Measurements from ENCODE around the gene IGSF8.
A peak's percentile ranks its signal among the peaks of the same experiment; 100 is the strongest.

IGSF8 gene

DNA sequence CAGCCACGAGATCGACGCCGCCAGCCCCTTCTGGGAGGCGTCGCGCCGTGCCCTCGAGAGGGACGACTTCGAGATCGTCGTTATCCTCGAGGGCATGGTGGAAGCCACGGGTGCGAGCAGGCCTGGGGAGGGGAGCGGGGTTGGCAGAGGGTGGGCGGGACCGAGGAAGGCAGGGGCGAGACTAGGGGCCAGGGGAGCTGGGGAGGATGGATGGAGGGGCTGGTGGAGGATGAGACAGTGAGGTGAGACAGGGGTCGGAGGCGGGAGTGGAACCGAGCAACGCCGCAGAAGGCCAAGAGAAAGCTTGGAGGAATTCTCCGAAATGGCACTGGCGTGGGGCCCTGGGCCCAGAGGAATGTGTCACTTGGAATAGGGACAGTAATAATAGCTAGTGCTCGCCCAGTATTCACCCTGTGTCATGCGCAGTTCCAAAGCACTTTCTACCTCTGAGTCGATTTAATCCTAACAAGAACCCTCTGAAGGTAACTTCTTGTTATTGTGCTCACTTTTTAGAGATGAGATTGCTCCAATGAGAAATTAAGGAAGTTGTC, 13.6 kb downstream of the IGSF8 start:
- no peak for DNase-seq (ENCODE audit: low spot score)
- TF ChIP-seq, protein P1, sequence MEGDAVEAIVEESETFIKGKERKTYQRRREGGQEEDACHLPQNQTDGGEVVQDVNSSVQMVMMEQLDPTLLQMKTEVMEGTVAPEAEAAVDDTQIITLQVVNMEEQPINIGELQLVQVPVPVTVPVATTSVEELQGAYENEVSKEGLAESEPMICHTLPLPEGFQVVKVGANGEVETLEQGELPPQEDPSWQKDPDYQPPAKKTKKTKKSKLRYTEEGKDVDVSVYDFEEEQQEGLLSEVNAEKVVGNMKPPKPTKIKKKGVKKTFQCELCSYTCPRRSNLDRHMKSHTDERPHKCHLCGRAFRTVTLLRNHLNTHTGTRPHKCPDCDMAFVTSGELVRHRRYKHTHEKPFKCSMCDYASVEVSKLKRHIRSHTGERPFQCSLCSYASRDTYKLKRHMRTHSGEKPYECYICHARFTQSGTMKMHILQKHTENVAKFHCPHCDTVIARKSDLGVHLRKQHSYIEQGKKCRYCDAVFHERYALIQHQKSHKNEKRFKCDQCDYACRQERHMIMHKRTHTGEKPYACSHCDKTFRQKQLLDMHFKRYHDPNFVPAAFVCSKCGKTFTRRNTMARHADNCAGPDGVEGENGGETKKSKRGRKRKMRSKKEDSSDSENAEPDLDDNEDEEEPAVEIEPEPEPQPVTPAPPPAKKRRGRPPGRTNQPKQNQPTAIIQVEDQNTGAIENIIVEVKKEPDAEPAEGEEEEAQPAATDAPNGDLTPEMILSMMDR (IDR thresholded peaks at IDR 0.05; ENCODE audit: extremely low read depth, missing control alignments) = no peak

GRCh38 chr1:160083968-160084770, 14.2 kb downstream of the IGSF8 start:
- peak; percentile 91 for DNase-seq (ENCODE audit: low spot score)
- TF ChIP-seq, protein P1 (IDR thresholded peaks at IDR 0.05; ENCODE audit: extremely low read depth, missing control alignments) = peak; percentile 96

GRCh38 chr1:160082926-160083325, 15.5 kb downstream of the IGSF8 start:
- TF ChIP-seq, protein P1 (IDR thresholded peaks at IDR 0.05; ENCODE audit: extremely low read depth, missing control alignments) = no peak
- no peak for DNase-seq (ENCODE audit: low spot score)

DNA sequence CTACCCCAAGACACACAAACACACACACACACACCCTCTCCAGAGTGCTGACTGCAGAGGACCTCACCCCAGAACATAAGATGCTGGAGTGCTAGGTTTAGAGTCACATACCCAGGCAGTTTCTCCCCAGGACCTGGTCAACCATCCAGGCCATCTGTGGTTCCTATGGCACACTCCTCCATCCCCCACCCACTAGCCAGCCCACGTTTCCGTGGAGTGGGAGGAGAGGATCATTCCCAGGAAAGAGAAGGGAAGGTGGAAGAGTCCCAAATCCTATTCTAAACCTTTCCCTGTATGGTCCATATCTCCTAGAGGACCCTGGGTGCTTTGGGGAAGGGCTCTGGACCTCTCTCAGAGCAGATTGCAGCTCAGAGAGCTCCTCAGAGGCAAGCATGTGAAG, 15.9 kb downstream of the IGSF8 start:
- TF ChIP-seq, protein P1 (IDR thresholded peaks at IDR 0.05; ENCODE audit: extremely low read depth, missing control alignments) = no peak
- DNase-seq (ENCODE audit: low spot score) = no peak

GRCh38 chr1:160081261-160081936, 17.0 kb downstream of the IGSF8 start, which contains the start of gene KCNJ9:
KCNJ9 (plus strand) TSS chr1:160081538; CDS start chr1:160084031, 2,493 bp downstream.
- TF ChIP-seq, protein P1 (IDR thresholded peaks at IDR 0.05; ENCODE audit: extremely low read depth, missing control alignments) = no peak
- DNase-seq (ENCODE audit: low spot score) = no peak

DNA sequence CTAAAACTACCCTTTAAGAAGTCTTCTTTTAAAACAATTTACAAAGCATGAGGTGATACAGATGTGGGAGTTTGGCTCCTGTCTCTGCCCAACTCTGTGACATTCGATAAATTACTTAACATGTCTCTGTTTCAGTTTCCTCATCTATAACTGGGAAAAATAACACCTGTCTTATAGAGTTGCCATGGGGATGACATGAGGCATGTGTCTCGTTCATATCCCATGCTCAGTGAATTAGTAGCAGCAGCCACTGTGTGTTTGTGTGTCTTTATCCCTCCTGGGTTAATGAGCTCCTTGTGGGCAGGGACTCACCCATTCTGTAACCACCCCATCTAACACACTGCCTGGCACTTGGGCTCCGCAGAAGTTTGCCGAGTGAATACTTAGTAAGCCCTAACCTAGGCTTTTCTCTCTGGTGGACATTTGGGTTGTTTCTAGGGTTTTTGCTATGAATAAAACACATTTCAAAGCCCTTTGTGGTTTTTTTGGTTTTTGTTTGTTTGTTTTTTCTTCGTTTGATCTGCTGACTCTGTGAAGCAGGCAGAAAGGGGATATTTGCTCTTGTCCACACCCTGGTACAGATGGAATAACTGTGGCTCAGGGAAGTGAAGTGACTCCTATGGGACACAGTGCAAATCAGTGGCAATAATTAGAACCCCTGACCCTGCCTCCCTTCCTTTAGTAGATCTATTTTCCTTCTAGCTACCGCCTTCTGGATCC, 17.9 kb downstream of the IGSF8 start:
- no peak for DNase-seq (ENCODE audit: low spot score)
- TF ChIP-seq, protein P1 (IDR thresholded peaks at IDR 0.05; ENCODE audit: extremely low read depth, missing control alignments) = no peak

Data from GM20000 (cell line).